ENCODE data around the gene ADGRL2. TPM values are rescaled to one million over a fixed set of nuclear protein-coding genes. Genes with fewer than 3 reads are reported as not detected.

ADGRL2 gene
- polyA plus RNA-seq, 3 donors = not detected

DNA sequence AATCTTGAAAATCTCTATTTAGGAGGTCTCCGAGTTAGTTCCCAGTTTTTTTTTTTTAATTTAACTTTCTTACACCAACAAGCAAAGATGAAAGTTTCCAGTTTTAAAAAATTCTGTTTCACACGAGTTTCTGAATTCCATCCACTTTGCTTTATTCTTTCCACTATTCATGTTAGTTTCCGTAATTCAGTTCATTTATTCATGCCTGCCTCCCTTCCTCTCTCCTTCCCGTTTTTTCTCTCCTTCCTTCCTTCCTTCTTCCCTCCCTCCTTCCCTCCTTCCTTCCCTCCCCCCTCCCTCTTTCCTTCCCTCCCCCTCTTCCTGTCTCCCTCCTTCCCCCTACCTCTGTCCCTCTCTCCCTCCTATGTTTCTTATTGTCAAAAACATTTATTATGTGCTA, 22.3 kb downstream of the ADGRL2 start:
- no peaks in the 10 kb centered on the region for H3K36me3 ChIP-seq (replicated peaks in 1 of 2; ENCODE audit: control insufficient read depth in 1 of 2, insufficient read depth in 2 of 2, low read length in 2 of 2)
- H3K4me3 ChIP-seq (replicated peaks in 1 of 3; ENCODE audit: low read depth in 2 of 3, low read length in 3 of 3) = no peak overlapping the region
- 82% methylated on average over 4 of the region's 4 CpGs for WGBS (ENCODE audit: insufficient coverage)
- no peak overlapping the region for H2AFZ ChIP-seq (ENCODE audit: insufficient read depth, low read depth, low read length, poor library complexity, severe bottlenecking)
- H3K9me3 ChIP-seq (replicated peaks in 1 of 2; ENCODE audit: control insufficient read depth in 1 of 2, insufficient read depth in 1 of 2, low read length in 2 of 2) = no peaks in the 10 kb centered on the region
- H3K27ac ChIP-seq (ENCODE audit: low read depth in 1 of 2, low read length in 2 of 2) = no peak overlapping the region
- H3K4me1 ChIP-seq (ENCODE audit: control insufficient read depth in 1 of 2, insufficient read depth in 2 of 2, low read length in 2 of 2) = no peaks in the 10 kb centered on the region
- H3K4me2 ChIP-seq (replicated peaks; ENCODE audit: extremely low read depth, low read length, poor library complexity, severe bottlenecking) = no peak overlapping the region
- H3K79me2 ChIP-seq (ENCODE audit: insufficient read depth, low read length) = no peaks in the 10 kb centered on the region
- DNase-seq = no peak
- H3K9ac ChIP-seq (ENCODE audit: insufficient read depth, low read length, poor library complexity, severe bottlenecking) = no peak overlapping the region
- Mint-ChIP-seq H3K9me3 (peaks cover 0 to 3% (median 2%) of the 10 kb centered on the region in 7 donors), H3K4me3 (no peak overlapping the region), H3K36me3 (no peaks in the 10 kb centered on the region), H3K27me3 (ENCODE audit: low read depth in 3 of 3) (peaks cover 0 to 4% (median 0%) of the 10 kb centered on the region in 3 donors), H3K4me1 (no peaks in the 10 kb centered on the region), H3K27ac (no peak overlapping the region)
- no peaks in the 10 kb centered on the region for H3K27me3 ChIP-seq (ENCODE audit: control insufficient read depth in 2 of 2, insufficient read depth in 2 of 2, low read length in 2 of 2)
- no peaks in the 10 kb centered on the region for H4K20me1 ChIP-seq (ENCODE audit: insufficient read depth, low read length)
- intact Hi-C loops (cut with micrococcal nuclease) = no loop called here
- TF ChIP-seq, protein P1, sequence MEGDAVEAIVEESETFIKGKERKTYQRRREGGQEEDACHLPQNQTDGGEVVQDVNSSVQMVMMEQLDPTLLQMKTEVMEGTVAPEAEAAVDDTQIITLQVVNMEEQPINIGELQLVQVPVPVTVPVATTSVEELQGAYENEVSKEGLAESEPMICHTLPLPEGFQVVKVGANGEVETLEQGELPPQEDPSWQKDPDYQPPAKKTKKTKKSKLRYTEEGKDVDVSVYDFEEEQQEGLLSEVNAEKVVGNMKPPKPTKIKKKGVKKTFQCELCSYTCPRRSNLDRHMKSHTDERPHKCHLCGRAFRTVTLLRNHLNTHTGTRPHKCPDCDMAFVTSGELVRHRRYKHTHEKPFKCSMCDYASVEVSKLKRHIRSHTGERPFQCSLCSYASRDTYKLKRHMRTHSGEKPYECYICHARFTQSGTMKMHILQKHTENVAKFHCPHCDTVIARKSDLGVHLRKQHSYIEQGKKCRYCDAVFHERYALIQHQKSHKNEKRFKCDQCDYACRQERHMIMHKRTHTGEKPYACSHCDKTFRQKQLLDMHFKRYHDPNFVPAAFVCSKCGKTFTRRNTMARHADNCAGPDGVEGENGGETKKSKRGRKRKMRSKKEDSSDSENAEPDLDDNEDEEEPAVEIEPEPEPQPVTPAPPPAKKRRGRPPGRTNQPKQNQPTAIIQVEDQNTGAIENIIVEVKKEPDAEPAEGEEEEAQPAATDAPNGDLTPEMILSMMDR (IDR thresholded peaks at IDR 0.05) = no peak

DNA sequence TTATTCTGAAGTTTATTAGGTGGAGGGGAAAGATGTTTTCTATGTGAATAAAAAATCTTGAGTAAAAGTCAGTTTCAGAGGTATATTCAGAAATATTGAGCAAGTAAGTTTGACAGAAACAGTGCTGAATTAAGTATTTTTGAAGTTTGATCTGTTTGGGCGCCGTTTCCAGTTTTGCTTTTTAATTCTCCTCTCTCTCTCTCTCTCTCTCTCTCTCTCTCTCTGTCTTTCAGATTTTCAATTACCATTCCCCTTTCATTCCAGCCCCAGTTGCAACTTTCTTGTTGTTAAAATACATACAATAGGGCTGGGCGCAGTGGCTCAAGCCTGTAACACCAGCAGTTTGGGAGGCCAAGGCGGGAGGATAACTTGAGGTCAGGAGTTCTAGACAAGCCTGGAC, 24.0 kb downstream of the ADGRL2 start:
- TF ChIP-seq, protein P1 (IDR thresholded peaks at IDR 0.05) = no peak
- Histone ChIP-seq H3K79me2 (ENCODE audit: insufficient read depth, low read length) (no peaks in the 10 kb centered on the region), H3K4me3 (replicated peaks in 1 of 3; ENCODE audit: low read depth in 2 of 3, low read length in 3 of 3) (no peak overlapping the region), H3K9me3 (replicated peaks in 1 of 2; ENCODE audit: control insufficient read depth in 1 of 2, insufficient read depth in 1 of 2, low read length in 2 of 2) (no peaks in the 10 kb centered on the region), H3K4me2 (replicated peaks; ENCODE audit: extremely low read depth, low read length, poor library complexity, severe bottlenecking) (no peak overlapping the region), H3K36me3 (replicated peaks in 1 of 2; ENCODE audit: control insufficient read depth in 1 of 2, insufficient read depth in 2 of 2, low read length in 2 of 2) (no peaks in the 10 kb centered on the region), H2AFZ (ENCODE audit: insufficient read depth, low read depth, low read length, poor library complexity, severe bottlenecking) (no peak overlapping the region), H3K9ac (ENCODE audit: insufficient read depth, low read length, poor library complexity, severe bottlenecking) (no peak overlapping the region), H3K27me3 (ENCODE audit: control insufficient read depth in 2 of 2, insufficient read depth in 2 of 2, low read length in 2 of 2) (no peaks in the 10 kb centered on the region), H4K20me1 (ENCODE audit: insufficient read depth, low read length) (no peaks in the 10 kb centered on the region), H3K27ac (ENCODE audit: low read depth in 1 of 2, low read length in 2 of 2) (no peak overlapping the region), H3K4me1 (ENCODE audit: control insufficient read depth in 1 of 2, insufficient read depth in 2 of 2, low read length in 2 of 2) (no peaks in the 10 kb centered on the region)
- H3K27me3 Mint-ChIP-seq (ENCODE audit: low read depth in 3 of 3) = peaks cover 0 to 4% (median 0%) of the 10 kb centered on the region in 3 donors
- no peak for DNase-seq
- peaks cover 0 to 2% (median 0%) of the 10 kb centered on the region in 7 donors for H3K9me3 Mint-ChIP-seq
- intact Hi-C loops (cut with micrococcal nuclease) = no loop called here
- no peak overlapping the region for H3K27ac Mint-ChIP-seq
- no CpG with 5 or more reads among the region's 4 CpGs for WGBS (ENCODE audit: insufficient coverage)
- H3K36me3 Mint-ChIP-seq = no peaks in the 10 kb centered on the region
- peak overlapping the region in 1 of 2 donors; percentile 37 for H3K4me3 Mint-ChIP-seq
- no peaks in the 10 kb centered on the region for H3K4me1 Mint-ChIP-seq

All from CD14-positive monocyte (primary cell).